SKM-1 (cell line): ENCODE data around the gene ADGB.

ENCODE experiments used
- DNase-seq: peaks from one replicate; lab custom pipeline; 2025; ENCODE audit not compliant: unreplicated experiment; lab: John Stamatoyannopoulos, UW

The ADGB gene

DNA sequence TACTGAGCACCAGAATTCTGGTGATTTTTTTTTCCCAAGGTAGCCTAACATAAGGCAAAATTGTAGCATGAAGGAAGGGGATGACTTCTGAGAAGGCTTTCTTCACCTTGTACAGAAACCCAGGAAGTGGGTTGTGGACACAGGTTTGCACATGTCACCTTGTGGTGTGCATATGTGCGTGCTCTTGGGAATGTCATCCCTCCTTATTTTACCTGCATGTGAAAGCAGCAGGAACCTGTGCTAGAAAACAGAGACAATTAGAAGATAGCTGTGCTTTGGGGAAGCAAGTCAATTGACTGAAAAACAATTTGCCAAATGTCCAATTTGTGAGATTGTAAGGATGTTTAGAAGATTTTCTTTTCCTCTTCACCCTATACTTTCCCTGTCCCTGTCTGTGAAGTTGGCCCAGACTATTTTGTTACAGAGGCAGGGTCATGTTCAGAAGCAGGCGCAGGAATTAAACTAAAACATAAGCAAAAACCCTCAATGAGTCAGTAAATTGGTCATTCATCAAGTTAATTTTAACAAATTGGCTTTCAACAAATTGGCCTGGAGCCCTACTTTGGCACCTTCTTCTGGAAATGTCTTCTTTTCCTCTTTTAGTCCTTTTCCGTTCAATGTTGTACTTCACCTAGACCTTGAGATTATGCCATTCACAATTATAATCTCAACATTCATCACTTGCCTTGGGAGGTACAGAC is 261.2 kb downstream of the ADGB start:
- DNase-seq: no peak

DNA sequence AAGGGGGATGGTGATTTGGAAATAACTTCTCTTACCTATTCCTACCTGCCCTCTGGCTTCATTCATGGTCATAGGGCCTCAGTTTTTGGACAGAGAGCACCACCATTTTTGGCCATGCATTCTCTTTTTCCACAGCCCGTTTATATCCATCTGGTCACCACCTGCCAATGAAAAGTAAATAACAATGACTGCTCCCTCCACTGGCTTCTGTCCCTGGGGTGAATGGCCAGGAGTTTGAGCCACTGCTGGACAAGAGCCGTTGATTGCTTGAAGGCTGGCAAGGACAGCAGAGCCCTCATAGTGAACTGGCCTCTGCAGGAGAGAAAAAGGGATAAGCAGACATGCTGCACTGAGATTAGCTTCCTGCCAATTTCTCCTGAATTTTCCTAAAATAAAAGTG is 261.8 kb downstream of the ADGB start:
- DNase-seq: no peak

- no peak for DNase-seq
Measured at GRCh38 chr6:146861029-146861563, 262.3 kb downstream of the ADGB start.

- DNase-seq: no peak
Measured at GRCh38 chr6:146861716-146862115, 262.9 kb downstream of the ADGB start.

DNA sequence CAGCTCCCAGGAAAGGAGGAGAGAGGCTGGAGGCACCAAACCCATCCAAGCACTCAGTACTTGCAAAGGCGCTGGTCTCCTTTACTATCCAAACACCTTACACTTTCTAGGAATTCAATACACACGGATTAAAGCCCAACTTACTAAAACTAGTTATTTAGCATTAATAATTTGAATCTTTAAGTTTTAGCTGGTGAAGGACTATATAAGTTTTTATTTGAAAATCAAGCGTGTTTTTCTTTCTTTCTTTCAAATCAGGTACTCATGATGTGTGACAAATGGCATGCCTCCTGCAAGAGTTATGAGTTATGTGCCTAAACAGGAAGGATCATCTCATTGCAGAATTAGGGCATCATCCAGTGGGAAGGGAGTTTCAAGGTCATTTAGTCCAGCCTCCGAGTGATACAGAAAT is 263.7 kb downstream of the ADGB start:
- DNase-seq: no peak

GRCh38 chr6:146864300-146864699 is 265.5 kb downstream of the ADGB start:
- DNase-seq: no peak

DNA sequence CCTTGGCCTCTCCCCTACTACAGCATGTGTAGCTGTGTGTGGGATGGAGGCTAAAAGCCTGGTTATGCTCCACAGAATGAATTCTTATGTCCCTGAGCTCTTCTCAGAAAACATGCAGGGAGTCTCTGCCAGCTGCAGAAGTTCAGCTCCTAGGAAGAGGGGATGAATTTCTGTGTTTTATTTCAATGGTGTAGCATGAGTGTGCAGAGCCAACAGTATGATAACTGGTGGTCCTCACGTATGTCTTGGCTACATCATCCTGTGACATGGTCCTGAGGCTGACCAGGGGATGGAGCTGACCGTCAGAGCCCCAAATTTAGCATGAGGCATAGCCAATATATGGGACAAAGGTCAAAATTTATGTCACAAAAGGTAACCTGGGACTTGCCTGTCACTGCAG is 266.1 kb downstream of the ADGB start:
- no peak for DNase-seq
